ENCODE data around the gene SBF2. TPM values are rescaled to one million over a fixed set of nuclear protein-coding genes. Genes with fewer than 3 reads are reported as not detected.

The SBF2 gene
- total and polyA plus RNA-seq, 2 of the 13 experiments (the other 11 are each of a cell fraction or from before 2014, with no cell fraction given), result 24.0 to 45.8 TPM

GRCh38 chr11:10326012-10326964, 32.3 kb upstream of the SBF2 start (continued):
- TF ChIP-seq ZKSCAN8 (CRISPR knock-in tag; IDR thresholded peaks at IDR 0.05; ENCODE audit: borderline replicate concordance), result peak; percentile 93; the same call in 1 of the 2 replicates
- no peak for TF ChIP-seq ZNF207 (IDR thresholded peaks at IDR 0.05; ENCODE audit: borderline replicate concordance)
- no peak for TF ChIP-seq SP1 (IDR thresholded peaks at IDR 0.05)
- no peak for TF ChIP-seq SP1 (CRISPR knock-in tag; IDR thresholded peaks at IDR 0.05)
- peak; percentile 46 for TF ChIP-seq JUN (CRISPR knock-in tag; IDR thresholded peaks at IDR 0.05)
- no peak for TF ChIP-seq HOXA7 (CRISPR knock-in tag; IDR thresholded peaks at IDR 0.05)
- TF ChIP-seq ZNF646 (CRISPR knock-in tag; IDR thresholded peaks at IDR 0.05), result no peak
- peak; percentile 17 for TF ChIP-seq ZNF18 (CRISPR knock-in tag; IDR thresholded peaks at IDR 0.05; ENCODE audit: insufficient replicate concordance)
- no peak for TF ChIP-seq REL (CRISPR knock-in tag; conservative IDR thresholded peaks at IDR 0.05)
- TF ChIP-seq NFYC (CRISPR knock-in tag; IDR thresholded peaks at IDR 0.05), result no peak
- TF ChIP-seq ZNF780A (CRISPR knock-in tag; IDR thresholded peaks at IDR 0.05), result no peak
- no peak for TF ChIP-seq ZNF382 (CRISPR knock-in tag; IDR thresholded peaks at IDR 0.05; ENCODE audit: borderline replicate concordance)
- no peak for TF ChIP-seq MXD1 (CRISPR knock-in tag; IDR thresholded peaks at IDR 0.05)
- peak; percentile 63 for TF ChIP-seq ELF1 (CRISPR knock-in tag; IDR thresholded peaks at IDR 0.05)
- TF ChIP-seq MTF2 (CRISPR knock-in tag; IDR thresholded peaks at IDR 0.05; ENCODE audit: borderline replicate concordance), result no peak
- TF ChIP-seq THAP8 (CRISPR knock-in tag; IDR thresholded peaks at IDR 0.05; ENCODE audit: borderline replicate concordance), result no peak
- TF ChIP-seq SRSF4 (IDR thresholded peaks at IDR 0.05; ENCODE audit: low read depth, low read length, poor library complexity, severe bottlenecking), result no peak
- no peak for TF ChIP-seq ZNF562 (CRISPR knock-in tag; IDR thresholded peaks at IDR 0.05; ENCODE audit: borderline replicate concordance)
- TF ChIP-seq FOXA1 (IDR thresholded peaks at IDR 0.05), result no peak
- TF ChIP-seq FOXA1 (CRISPR knock-in tag; IDR thresholded peaks at IDR 0.05), result peak; percentile 98
- TF ChIP-seq ZBTB21 (CRISPR knock-in tag; IDR thresholded peaks at IDR 0.05), result 0 out of 2 replicates have a peak, but pooled peaks have one; percentile 15
